Kidney capillary endothelial cell (primary cell): Measurements from ENCODE around the gene KIF5A.

Experiments used
- DNase-seq: peaks from one replicate; pipeline ENCODE4 v3.0.0-alpha.2; 2018; ENCODE audit warnings: low spot score

Gene KIF5A

GRCh38 chr12:57632958-57633840 is 83.4 kb downstream of the KIF5A start, which contains the start of gene B4GALNT1:
Gene B4GALNT1, minus strand, starts transcription at chr12:57633201. Its CDS starts 1,069 bp downstream, at chr12:57632132.
- DNase-seq, result peak; percentile 42
